T-cell (primary cell): ENCODE results near the gene USP3. TPM values are rescaled to one million over a fixed set of nuclear protein-coding genes. Genes with fewer than 3 reads are reported as not detected.

ENCODE experiments used
- ATAC-seq, 4 experiments: fragments of 200-7000 bp in 3 of 4; fragments of 150-1000 bp in 1 of 4; cut with Tn5 transposase; replicated peaks in 1 of 4; 1 replicate in 3 of 4; 2 replicates in 1 of 4; pipeline ENCODE4 v1.10.0; 2021; ENCODE audit warnings: moderate library complexity in 3 of 4, mild to moderate bottlenecking in 2 of 4, moderate number of reproducible peaks in 1 of 4
- CTCF ChIA-PET, 2 donors: fragments of 300-600 bp; sonication (Branson Sonifier 250); formaldehyde crosslinking; loops; one replicate each; lab custom pipeline; 2022; ENCODE audit warnings: antibody characterized with exemption in 2 of 2; lab: Charles Lee
- POLR2A ChIA-PET, 2 donors: fragments of 300-600 bp; sonication (Branson Sonifier 250); formaldehyde crosslinking; loops; one replicate each; lab custom pipeline; 2022; ENCODE audit warnings: antibody characterized with exemption in 2 of 2; lab: Charles Lee
- DNase-seq, 35 experiments: peaks; one replicate each; pipeline versions ENCODE4 v3.0.0 to v3.0.0-alpha.2; 2013 to 2023
- H3K27ac ChIP-seq: one replicate; pipeline ENCODE4 v1.5.1; 2013; ENCODE audit warnings: low read length
- H3K27me3 ChIP-seq, 2 experiments: replicated peaks in 1 of 2; 1 replicate in 1 of 2; 2 replicates in 1 of 2; pipeline versions ENCODE4 v1.6.1 to v1.7.0; 2013; ENCODE audit warnings: low read length in 1 of 2, mixed read lengths in 1 of 2; ENCODE audit not compliant: control insufficient read depth in 2 of 2, insufficient read depth in 2 of 2; ENCODE audit errors: extremely low read depth in 1 of 2
- H3K36me3 ChIP-seq, 2 donors: 1 replicate in 1 of 2; 2 replicates in 1 of 2; pipeline versions ENCODE4 v1.6.1 to v1.7.0; 2013; ENCODE audit warnings: low read length in 1 of 2; ENCODE audit not compliant: control insufficient read depth in 2 of 2, insufficient read depth in 1 of 2; ENCODE audit errors: extremely low read depth in 1 of 2
- H3K4me1 ChIP-seq, 2 experiments: 1 replicate in 1 of 2; 2 replicates in 1 of 2; pipeline versions ENCODE4 v1.6.1 to v1.7.0; 2013; ENCODE audit warnings: low read length in 2 of 2, mixed read lengths in 1 of 2; ENCODE audit not compliant: insufficient read depth in 2 of 2, control insufficient read depth in 1 of 2; ENCODE audit errors: extremely low read depth in 1 of 2
- H3K4me3 ChIP-seq, 2 donors: 1 replicate in 1 of 2; 2 replicates in 1 of 2; pipeline versions ENCODE4 v1.5.1 to v1.7.0; 2013; ENCODE audit warnings: mild to moderate bottlenecking in 2 of 2, low read length in 1 of 2, moderate library complexity in 1 of 2; ENCODE audit not compliant: control insufficient read depth in 1 of 2; ENCODE audit errors: extremely low read depth in 1 of 2
- H3K9me3 ChIP-seq: 2 replicates; pipeline ENCODE4 v1.7.0; 2013
- H3K27ac Mint-ChIP-seq, 2 donors: one replicate each; pipeline ENCODE4 v1.8.0; 2020 to 2021; ENCODE audit warnings: mild to moderate bottlenecking in 2 of 2, mixed read lengths in 2 of 2
- H3K27me3 Mint-ChIP-seq, 2 donors: one replicate each; pipeline ENCODE4 v1.8.0; 2021 to 2022; ENCODE audit warnings: mixed read lengths in 2 of 2
- H3K36me3 Mint-ChIP-seq: one replicate; pipeline ENCODE4 v1.8.0; 2021; ENCODE audit warnings: mixed read lengths
- H3K4me1 Mint-ChIP-seq, 3 donors: one replicate each; pipeline ENCODE4 v1.8.0; 2020 to 2022; ENCODE audit warnings: mixed read lengths in 3 of 3, mild to moderate bottlenecking in 1 of 3
- H3K4me3 Mint-ChIP-seq, 3 donors: one replicate each; pipeline ENCODE4 v1.8.0; 2020 to 2022; ENCODE audit warnings: mild to moderate bottlenecking in 3 of 3, mixed read lengths in 3 of 3, moderate library complexity in 3 of 3
- H3K9me3 Mint-ChIP-seq, 3 donors: one replicate each; pipeline ENCODE4 v1.8.0; 2020 to 2022; ENCODE audit warnings: mixed read lengths in 3 of 3
- WGBS: methylation state at CpG from one replicate; pipeline ENCODE4 v1.1.5; 2013; ENCODE audit warnings: missing lambda C conversion rate; ENCODE audit not compliant: insufficient coverage; 5-methylcytosine and 5-hydroxymethylcytosine counted together
- total RNA-seq, 35 experiments: library from RNA in 6 of 35; stranded (reverse) in 6 of 35; fragments of 120-200 nt in 1 of 35; gene quantifications; one replicate each; pipeline versions ENCODE4 v1.2.1 to v1.2.4 and lab custom pipeline; 2013 to 2026

USP3 gene
- total RNA-seq, 5 donors from 2014 or later (not counting 1 experiment from before 2014, with no cell fraction given), result 123 to 265 (median 130) TPM

DNA sequence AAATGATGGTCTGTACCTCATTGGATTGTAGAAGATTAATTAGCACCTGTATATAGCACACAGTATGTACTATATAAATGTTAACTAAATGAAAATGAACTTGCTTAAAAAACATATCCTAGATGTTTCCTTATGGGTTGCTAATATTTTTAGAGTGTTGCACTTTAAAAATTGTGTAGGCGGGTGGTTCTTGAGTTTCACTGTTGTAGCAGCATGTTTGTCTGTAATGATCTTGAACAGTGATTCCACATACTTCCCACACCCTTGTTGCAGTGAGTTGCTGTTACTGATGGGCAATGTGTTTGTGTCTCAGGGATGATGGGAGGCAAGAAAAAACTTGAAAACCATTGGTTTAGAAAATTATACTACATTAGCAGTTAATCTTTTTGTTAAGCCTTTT, 22.0 kb downstream of the USP3 start:
- H3K4me1 ChIP-seq, result peaks cover 39 to 50% of the 10 kb centered on the region in 2 experiments
- no peaks in the 10 kb centered on the region for H3K36me3 ChIP-seq
- H3K27ac Mint-ChIP-seq, result peak overlapping the region; percentile 28 to 50
- H3K9me3 Mint-ChIP-seq, result no peaks in the 10 kb centered on the region
- peaks cover 19% of the 10 kb centered on the region for H3K36me3 Mint-ChIP-seq
- ATAC-seq (no peak), DNase-seq (no peak)
- H3K27me3 Mint-ChIP-seq, result no peaks in the 10 kb centered on the region
- no CpG with 5 or more reads among the region's 1 CpG for WGBS
- CTCF ChIA-PET, result interaction anchor here in 1 of 2 donors (0.6 kb wide), 1 partner anchor 28 kb away, joined by 3 read pairs; no protein-coding TSS in a partner anchor
- peak overlapping the region in 1 of 3 donors; percentile 35 for H3K4me3 Mint-ChIP-seq
- no peaks in the 10 kb centered on the region for H3K9me3 ChIP-seq
- POLR2A ChIA-PET, result no interaction called here
- no peak overlapping the region for H3K27ac ChIP-seq
- peaks cover 97 to 99% (median 97%) of the 10 kb centered on the region in 3 donors for H3K4me1 Mint-ChIP-seq
- no peaks in the 10 kb centered on the region for H3K27me3 ChIP-seq
- H3K4me3 ChIP-seq, result no peak overlapping the region

- no peak for DNase-seq
- Histone ChIP-seq H3K36me3 (no peaks in the 10 kb centered on the region), H3K4me3 (no peak overlapping the region), H3K4me1 (peaks cover 42 to 44% of the 10 kb centered on the region in 2 experiments), H3K27ac (no peak overlapping the region), H3K27me3 (no peaks in the 10 kb centered on the region), H3K9me3 (no peaks in the 10 kb centered on the region)
- H3K9me3 Mint-ChIP-seq, result no peaks in the 10 kb centered on the region
- H3K27ac Mint-ChIP-seq, result peak overlapping the region in 1 of 2 donors; percentile 55
- ChIA-PET CTCF (no interaction called here), POLR2A (interaction anchor here (0.6 to 1.0 kb wide), 3 partner anchors 14 to 30 kb away, joined by 3 read pairs; no protein-coding TSS in a partner anchor)
- no peaks in the 10 kb centered on the region for H3K27me3 Mint-ChIP-seq
- H3K36me3 Mint-ChIP-seq, result peaks cover 22% of the 10 kb centered on the region
- 100% methylated on average over 1 of the region's 4 CpGs for WGBS
- ATAC-seq, result no peak
- peak overlapping the region in 1 of 3 donors; percentile 25 for H3K4me3 Mint-ChIP-seq
- peaks cover 97 to 100% (median 97%) of the 10 kb centered on the region in 3 donors for H3K4me1 Mint-ChIP-seq
These were observed 23.8 kb downstream of the USP3 start for GRCh38 chr15:63528138-63528659.

GRCh38 chr15:63530235-63530634, 25.8 kb downstream of the USP3 start:
- Histone ChIP-seq H3K4me3 (no peak overlapping the region), H3K36me3 (peaks cover 0 to 4% of the 10 kb centered on the region in 2 donors), H3K27me3 (no peaks in the 10 kb centered on the region), H3K4me1 (peaks cover 28 to 34% of the 10 kb centered on the region in 2 experiments), H3K27ac (no peak overlapping the region), H3K9me3 (no peaks in the 10 kb centered on the region)
- Mint-ChIP-seq H3K4me1 (peaks cover 92 to 95% (median 94%) of the 10 kb centered on the region in 3 donors), H3K36me3 (peaks cover 22% of the 10 kb centered on the region), H3K27ac (peak overlapping the region; percentile 26 to 29), H3K4me3 (peak overlapping the region; percentile 14 to 65 (median 24)), H3K9me3 (no peaks in the 10 kb centered on the region), H3K27me3 (no peaks in the 10 kb centered on the region)
- no peak for DNase-seq
- no CpG with 5 or more reads among the region's 7 CpGs for WGBS
- ATAC-seq, result no peak
- POLR2A ChIA-PET, result interaction anchor here in 1 of 2 donors (0.9 to 1.1 kb wide), 2 partner anchors 18 to 25 kb away, joined by 3 read pairs; no protein-coding TSS in a partner anchor
- CTCF ChIA-PET, result interaction anchor here in 1 of 2 donors (0.5 to 4.5 kb wide), 5 partner anchors 13 to 656 kb away, joined by 3 to 16 read pairs (median 3); no protein-coding TSS in a partner anchor

GRCh38 chr15:63530752-63531299, 26.4 kb downstream of the USP3 start:
- DNase-seq, result peak in 1 of 35 experiments; percentile 32
- peaks cover 92 to 96% (median 96%) of the 10 kb centered on the region in 3 donors for H3K4me1 Mint-ChIP-seq
- peaks cover 22% of the 10 kb centered on the region for H3K36me3 Mint-ChIP-seq
- peaks cover 27 to 35% of the 10 kb centered on the region in 2 experiments for H3K4me1 ChIP-seq
- no peaks in the 10 kb centered on the region for H3K9me3 ChIP-seq
- H3K27me3 Mint-ChIP-seq, result no peaks in the 10 kb centered on the region
- peak overlapping the region in 1 of 2 donors; percentile 0 for H3K27ac Mint-ChIP-seq
- CTCF ChIA-PET, result interaction anchor here in 1 of 2 donors (0.5 to 4.5 kb wide), 5 partner anchors 13 to 655 kb away, joined by 3 to 16 read pairs (median 3); no protein-coding TSS in a partner anchor
- peaks cover 0 to 4% of the 10 kb centered on the region in 2 donors for H3K36me3 ChIP-seq
- POLR2A ChIA-PET, result interaction anchor here (0.5 to 1.1 kb wide), 5 partner anchors 9 to 68 kb away, joined by 3 to 8 read pairs (median 4); no protein-coding TSS in a partner anchor
- H3K27ac ChIP-seq, result no peak overlapping the region
- 73% methylated on average over 2 of the region's 3 CpGs for WGBS
- no peaks in the 10 kb centered on the region for H3K27me3 ChIP-seq
- no peaks in the 10 kb centered on the region for H3K9me3 Mint-ChIP-seq
- H3K4me3 ChIP-seq, result no peak overlapping the region
- peak overlapping the region in 1 of 3 donors; percentile 65 for H3K4me3 Mint-ChIP-seq
- ATAC-seq, result peak in 2 of 4 experiments; percentile 13 to 23

- H3K27me3 Mint-ChIP-seq, result no peaks in the 10 kb centered on the region
- ATAC-seq (peak in 2 of 4 experiments; percentile 34 to 49), DNase-seq (no peak)
- ChIA-PET POLR2A (interaction anchor here (0.6 to 1.1 kb wide), 3 partner anchors 10 to 52 kb away, joined by 4 to 8 read pairs (median 4); no protein-coding TSS in a partner anchor), CTCF (interaction anchor here in 1 of 2 donors (1.5 to 4.5 kb wide), 2 partner anchors 12 to 44 kb away, joined by 5 to 16 read pairs; no protein-coding TSS in a partner anchor)
- H3K9me3 Mint-ChIP-seq, result no peaks in the 10 kb centered on the region
- no peaks in the 10 kb centered on the region for H3K27me3 ChIP-seq
- H3K27ac Mint-ChIP-seq, result peak overlapping the region in 1 of 2 donors; percentile 26
- H3K4me3 Mint-ChIP-seq, result peak overlapping the region in 1 of 3 donors; percentile 65
- H3K27ac ChIP-seq, result no peak overlapping the region
- peaks cover 90 to 95% (median 94%) of the 10 kb centered on the region in 3 donors for H3K4me1 Mint-ChIP-seq
- H3K9me3 ChIP-seq, result no peaks in the 10 kb centered on the region
- peaks cover 25% of the 10 kb centered on the region for H3K36me3 Mint-ChIP-seq
- H3K4me3 ChIP-seq, result no peak overlapping the region
- H3K36me3 ChIP-seq, result peaks cover 0 to 4% of the 10 kb centered on the region in 2 donors
- H3K4me1 ChIP-seq, result peaks cover 27 to 32% of the 10 kb centered on the region in 2 experiments
- WGBS, result no CpG with 5 or more reads among the region's 4 CpGs
These were observed 27.2 kb downstream of the USP3 start for GRCh38 chr15:63531586-63531985.

DNA sequence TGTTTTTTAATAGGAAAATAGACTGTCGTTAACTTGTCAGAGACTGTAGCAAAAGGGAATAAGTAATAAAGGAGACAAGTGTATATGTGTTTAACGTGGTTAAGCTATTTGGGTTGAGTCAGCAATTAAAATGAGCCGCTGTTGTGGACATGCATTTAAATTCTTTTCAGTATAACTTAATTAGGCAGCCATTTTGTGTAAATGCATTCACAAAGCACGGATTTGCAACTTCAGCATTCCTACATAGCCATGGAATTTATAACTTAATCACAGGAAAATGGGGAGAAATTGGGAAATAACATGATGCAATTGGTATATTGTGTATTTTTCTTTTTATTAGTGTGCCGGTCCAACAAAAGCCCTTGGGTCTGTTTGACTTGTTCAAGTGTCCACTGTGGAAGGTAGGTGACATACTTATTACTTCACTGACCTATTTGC, 27.9 kb downstream of the USP3 start:
- peaks cover 25% of the 10 kb centered on the region for H3K36me3 Mint-ChIP-seq
- no peak overlapping the region for H3K27ac Mint-ChIP-seq
- ATAC-seq (no peak), DNase-seq (no peak)
- H3K4me3 Mint-ChIP-seq, result peak overlapping the region in 1 of 3 donors; percentile 65
- WGBS, result 87% methylated on average over 3 of the region's 5 CpGs
- POLR2A ChIA-PET, result interaction anchor here (0.6 to 0.8 kb wide), 3 partner anchors 9 to 23 kb away, joined by 3 to 6 read pairs (median 4); no protein-coding TSS in a partner anchor
- no peaks in the 10 kb centered on the region for H3K9me3 ChIP-seq
- no peaks in the 10 kb centered on the region for H3K27me3 ChIP-seq
- H3K36me3 ChIP-seq, result peaks cover 0 to 8% of the 10 kb centered on the region in 2 donors
- CTCF ChIA-PET, result interaction anchor here in 1 of 2 donors (0.7 to 4.5 kb wide), 3 partner anchors 11 to 45 kb away, joined by 3 to 16 read pairs (median 5); no protein-coding TSS in a partner anchor
- H3K4me3 ChIP-seq, result no peak overlapping the region
- peaks cover 84 to 91% (median 88%) of the 10 kb centered on the region in 3 donors for H3K4me1 Mint-ChIP-seq
- no peaks in the 10 kb centered on the region for H3K9me3 Mint-ChIP-seq
- no peak overlapping the region for H3K27ac ChIP-seq
- no peaks in the 10 kb centered on the region for H3K27me3 Mint-ChIP-seq
- peaks cover 22 to 32% of the 10 kb centered on the region in 2 experiments for H3K4me1 ChIP-seq
